HepG2 (cell line): ENCODE data around the gene CLEC3A. TPM values are rescaled to one million over a fixed set of nuclear protein-coding genes. Genes with fewer than 3 reads are reported as not detected.

Experiments used
- ARHGAP35 ChIP-seq: sonication (generic); formaldehyde crosslinking; IDR thresholded peaks from 2 replicates; pipeline ENCODE4 v1.9.0; 2022; ENCODE audit warnings: mild to moderate bottlenecking, inconsistent platforms, moderate library complexity, missing genetic modification reagents, borderline replicate concordance
- BRCA1 ChIP-seq: sonication (generic); formaldehyde crosslinking; IDR thresholded peaks from 2 replicates; pipeline ENCODE4 v1.4.0; 2020; ENCODE audit warnings: missing genetic modification reagents
- CENPT ChIP-seq: sonication (generic); formaldehyde crosslinking; IDR thresholded peaks from 2 replicates; pipeline ENCODE4 v1.8.0; 2022; ENCODE audit warnings: low read depth, mild to moderate bottlenecking, moderate library complexity, missing genetic modification reagents
- DNMT1 ChIP-seq: sonication (generic); formaldehyde crosslinking; IDR thresholded peaks from 2 replicates; pipeline ENCODE4 v1.5.1; 2020; ENCODE audit warnings: mild to moderate bottlenecking, missing genetic modification reagents
- IRF2 ChIP-seq: IDR thresholded peaks from 2 replicates; pipeline ENCODE4 v1.6.1; 2018; ENCODE audit warnings: missing genetic modification reagents, missing compliant biosample characterization
- JUNB ChIP-seq: sonication (generic); formaldehyde crosslinking; IDR thresholded peaks from 2 replicates; pipeline ENCODE4 v1.8.0; 2022; ENCODE audit warnings: missing genetic modification reagents, mild to moderate bottlenecking, borderline replicate concordance
- PAWR ChIP-seq: sonication (generic); formaldehyde crosslinking; IDR thresholded peaks from 2 replicates; pipeline ENCODE4 v1.4.0; 2020; ENCODE audit warnings: missing genetic modification reagents, mild to moderate bottlenecking, borderline replicate concordance
- PHF5A ChIP-seq: IDR thresholded peaks from one replicate; pipeline ENCODE4 v1.6.1; 2018; ENCODE audit warnings: low read depth, missing genetic modification reagents; ENCODE audit not compliant: unreplicated experiment
- POLR2AphosphoS2 ChIP-seq: IDR thresholded peaks from 2 replicates; pipeline ENCODE4 v1.6.1; 2011; ENCODE audit warnings: low read depth, low read length, improper control_type of control experiment
- RARA ChIP-seq: IDR thresholded peaks from 2 replicates; pipeline ENCODE4 v1.6.1; 2016; ENCODE audit warnings: missing genetic modification reagents, missing compliant biosample characterization
- RELA ChIP-seq: sonication (generic); formaldehyde crosslinking; IDR thresholded peaks from 2 replicates; pipeline ENCODE4 v1.4.0; 2020; ENCODE audit warnings: missing genetic modification reagents
- SRY ChIP-seq: sonication (generic); formaldehyde crosslinking; IDR thresholded peaks from 2 replicates; pipeline ENCODE4 v1.8.0; 2022; ENCODE audit warnings: mild to moderate bottlenecking, missing genetic modification reagents
- TBL1XR1 ChIP-seq: fragments of 150-350 bp; IDR thresholded peaks from 2 replicates; pipeline ENCODE4 v1.6.1; 2014; ENCODE audit warnings: borderline replicate concordance, low read length; ENCODE audit not compliant: partially characterized antibody
- TMF1 ChIP-seq: sonication (generic); formaldehyde crosslinking; IDR thresholded peaks from 2 replicates; pipeline ENCODE4 v1.8.1; 2022; ENCODE audit warnings: low read depth, missing genetic modification reagents
- ZBTB8A ChIP-seq: sonication (generic); formaldehyde crosslinking; IDR thresholded peaks from 2 replicates; pipeline ENCODE4 v1.4.0; 2020; ENCODE audit warnings: mild to moderate bottlenecking, low read depth, missing genetic modification reagents, borderline replicate concordance
- ZNF44 ChIP-seq: sonication (generic); formaldehyde crosslinking; IDR thresholded peaks from 2 replicates; pipeline ENCODE4 v1.5.1; 2020; ENCODE audit warnings: mild to moderate bottlenecking, missing genetic modification reagents
- ZNF460 ChIP-seq: sonication (generic); formaldehyde crosslinking; IDR thresholded peaks from 2 replicates; pipeline ENCODE4 v1.5.1; 2020; ENCODE audit warnings: missing genetic modification reagents, mild to moderate bottlenecking, borderline replicate concordance
- ZNF484 ChIP-seq: sonication (generic); formaldehyde crosslinking; IDR thresholded peaks from 2 replicates; pipeline ENCODE4 v1.5.1; 2020; ENCODE audit warnings: mild to moderate bottlenecking, low read depth, missing genetic modification reagents, borderline replicate concordance
- ZNF543 ChIP-seq: sonication (generic); formaldehyde crosslinking; IDR thresholded peaks from 2 replicates; pipeline ENCODE4 v1.4.0; 2020; ENCODE audit warnings: mild to moderate bottlenecking, missing genetic modification reagents
- ZNF550 ChIP-seq: sonication (generic); formaldehyde crosslinking; IDR thresholded peaks from 2 replicates; pipeline ENCODE4 v1.4.0; 2020; ENCODE audit warnings: mild to moderate bottlenecking, missing genetic modification reagents, borderline replicate concordance
- ZNF607 ChIP-seq: sonication (generic); formaldehyde crosslinking; IDR thresholded peaks from 2 replicates; pipeline ENCODE4 v1.5.1; 2020; ENCODE audit warnings: missing genetic modification reagents, mild to moderate bottlenecking, borderline replicate concordance
- ZNF709 ChIP-seq: sonication (generic); formaldehyde crosslinking; IDR thresholded peaks from 2 replicates; pipeline ENCODE4 v1.5.0; 2020; ENCODE audit warnings: mild to moderate bottlenecking, missing genetic modification reagents
- ZNF746 ChIP-seq: sonication (generic); formaldehyde crosslinking; IDR thresholded peaks from 2 replicates; pipeline ENCODE4 v1.8.0; 2022; ENCODE audit warnings: mild to moderate bottlenecking, missing genetic modification reagents
- ZNF891 ChIP-seq: sonication (generic); formaldehyde crosslinking; IDR thresholded peaks from 2 replicates; pipeline ENCODE4 v1.5.0; 2020; ENCODE audit warnings: mild to moderate bottlenecking, missing genetic modification reagents
- polyA plus RNA-seq, 8 experiments: library from polyadenylated mRNA; depleted of rRNA in 3 of 8; stranded (reverse) in 7 of 8; unstranded in 1 of 8; fragments of >200 nt; fragmentation: Illumina TruSeq in 4 of 8; extraction: Trizol in 4 of 8; gene quantifications; 2 replicates each; pipeline versions ENCODE4 v1.2.1 to v1.2.3, GENCODE V29; 2011 to 2016; ENCODE audit warnings: low read depth in 4 of 8, missing spikeins in 1 of 8, mixed read lengths in 1 of 8; ENCODE audit not compliant: insufficient read depth in 1 of 8
- total RNA-seq, 5 experiments: library from RNA; depleted of rRNA; stranded (reverse); fragments of >200 nt; fragmentation: Illumina TruSeq; extraction: Trizol; gene quantifications; 2 replicates each; pipeline ENCODE4 v1.2.3, GENCODE V29; 2016; ENCODE audit warnings: low read depth in 1 of 5
- TF ChIP-seq, protein P1 (sequence below): sonication (generic); formaldehyde crosslinking; IDR thresholded peaks from 2 replicates; pipeline ENCODE4 v1.5.1; 2020; ENCODE audit warnings: missing genetic modification reagents, mild to moderate bottlenecking, borderline replicate concordance
- TF ChIP-seq, protein P2 (sequence below): sonication (generic); formaldehyde crosslinking; IDR thresholded peaks from 2 replicates; pipeline ENCODE4 v1.4.0; 2020; ENCODE audit warnings: mild to moderate bottlenecking, missing genetic modification reagents
- TF ChIP-seq, protein P3 (sequence below): sonication (generic); formaldehyde crosslinking; IDR thresholded peaks from 2 replicates; pipeline ENCODE4 v1.4.0; 2020; ENCODE audit warnings: mild to moderate bottlenecking, missing genetic modification reagents
- TF ChIP-seq, protein P4 (sequence below): sonication (generic); formaldehyde crosslinking; IDR thresholded peaks from 2 replicates; pipeline ENCODE4 v1.8.0; 2022; ENCODE audit warnings: mild to moderate bottlenecking, missing genetic modification reagents, moderate library complexity

CLEC3A gene
- total and polyA plus RNA-seq, 2 of the 13 experiments (the other 11 are each of a cell fraction or from before 2014, with no cell fraction given), result not detected

DNA sequence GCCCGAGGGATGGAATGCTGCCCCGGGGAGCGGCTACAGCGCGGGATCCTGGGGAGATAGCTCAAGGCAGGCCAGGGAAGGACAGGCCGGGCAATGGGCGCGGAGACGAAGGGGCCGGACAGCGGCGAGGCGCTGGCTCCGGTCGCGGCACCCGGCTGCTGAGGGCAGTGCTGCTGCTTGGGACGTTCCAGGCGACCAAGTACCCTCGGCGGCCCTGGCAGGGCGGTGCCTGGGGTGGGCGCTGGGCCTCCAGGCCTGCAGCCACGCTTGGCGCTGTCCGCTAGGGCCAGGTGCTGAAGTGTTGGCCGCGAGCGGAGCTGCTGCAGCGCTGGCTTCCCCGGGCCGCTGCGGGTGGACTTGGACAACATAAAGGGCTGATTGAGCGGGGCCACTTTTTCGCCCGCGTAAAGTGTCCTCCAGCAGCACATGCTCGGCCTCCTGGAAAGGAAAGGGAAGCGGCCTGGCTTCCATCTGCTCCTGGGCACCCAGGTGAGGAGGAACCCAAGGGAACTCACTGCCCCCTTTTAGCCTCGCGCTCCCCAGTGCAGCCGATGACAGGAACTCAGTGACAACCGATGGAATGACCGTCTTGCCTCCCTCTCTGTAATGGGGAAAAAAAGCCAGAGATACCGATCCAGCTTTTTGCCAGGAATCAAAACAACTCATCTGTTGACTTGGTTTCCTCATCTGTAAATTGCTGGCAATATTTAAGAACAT lies 23.7 kb downstream of the CLEC3A start (continued):
- peak; percentile 98 for TF ChIP-seq PAWR (CRISPR knock-in tag)
- TF ChIP-seq CENPT (CRISPR knock-in tag), result peak; percentile 97
- TF ChIP-seq TMF1, result peak; percentile 100
- no peak for TF ChIP-seq TBL1XR1
- peak; percentile 100 for TF ChIP-seq ZNF607
- peak; percentile 92 for TF ChIP-seq RELA (CRISPR knock-in tag)
- peak; percentile 98 for TF ChIP-seq ZNF709 (CRISPR knock-in tag)
- peak; percentile 97; the same call in 1 of the 2 replicates for TF ChIP-seq ZNF484 (CRISPR knock-in tag)
- TF ChIP-seq POLR2AphosphoS2, result no peak
- TF ChIP-seq, protein P1, sequence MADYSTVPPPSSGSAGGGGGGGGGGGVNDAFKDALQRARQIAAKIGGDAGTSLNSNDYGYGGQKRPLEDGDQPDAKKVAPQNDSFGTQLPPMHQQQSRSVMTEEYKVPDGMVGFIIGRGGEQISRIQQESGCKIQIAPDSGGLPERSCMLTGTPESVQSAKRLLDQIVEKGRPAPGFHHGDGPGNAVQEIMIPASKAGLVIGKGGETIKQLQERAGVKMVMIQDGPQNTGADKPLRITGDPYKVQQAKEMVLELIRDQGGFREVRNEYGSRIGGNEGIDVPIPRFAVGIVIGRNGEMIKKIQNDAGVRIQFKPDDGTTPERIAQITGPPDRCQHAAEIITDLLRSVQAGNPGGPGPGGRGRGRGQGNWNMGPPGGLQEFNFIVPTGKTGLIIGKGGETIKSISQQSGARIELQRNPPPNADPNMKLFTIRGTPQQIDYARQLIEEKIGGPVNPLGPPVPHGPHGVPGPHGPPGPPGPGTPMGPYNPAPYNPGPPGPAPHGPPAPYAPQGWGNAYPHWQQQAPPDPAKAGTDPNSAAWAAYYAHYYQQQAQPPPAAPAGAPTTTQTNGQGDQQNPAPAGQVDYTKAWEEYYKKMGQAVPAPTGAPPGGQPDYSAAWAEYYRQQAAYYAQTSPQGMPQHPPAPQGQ (CRISPR knock-in tag), result 0 out of 2 replicates have a peak, but pooled peaks have one; percentile 44
- peak; percentile 98 for TF ChIP-seq DNMT1 (CRISPR knock-in tag)
- TF ChIP-seq BRCA1, result peak; percentile 100
- TF ChIP-seq IRF2 (CRISPR knock-in tag), result peak; percentile 89; the same call in 1 of the 2 replicates
- peak; percentile 99 for TF ChIP-seq ARHGAP35 (CRISPR knock-in tag)
- TF ChIP-seq, protein P2, sequence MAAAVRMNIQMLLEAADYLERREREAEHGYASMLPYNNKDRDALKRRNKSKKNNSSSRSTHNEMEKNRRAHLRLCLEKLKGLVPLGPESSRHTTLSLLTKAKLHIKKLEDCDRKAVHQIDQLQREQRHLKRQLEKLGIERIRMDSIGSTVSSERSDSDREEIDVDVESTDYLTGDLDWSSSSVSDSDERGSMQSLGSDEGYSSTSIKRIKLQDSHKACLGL (CRISPR knock-in tag), result peak; percentile 99
- peak; percentile 99 for TF ChIP-seq ZNF891 (CRISPR knock-in tag)
- peak; percentile 70; the same call in 1 of the 2 replicates for TF ChIP-seq ZBTB8A (CRISPR knock-in tag)
- peak; percentile 99 for TF ChIP-seq ZNF543 (CRISPR knock-in tag)
- TF ChIP-seq RARA (CRISPR knock-in tag), result peak; percentile 86
- peak; percentile 89 for TF ChIP-seq JUNB (CRISPR knock-in tag)
- TF ChIP-seq, protein P3, sequence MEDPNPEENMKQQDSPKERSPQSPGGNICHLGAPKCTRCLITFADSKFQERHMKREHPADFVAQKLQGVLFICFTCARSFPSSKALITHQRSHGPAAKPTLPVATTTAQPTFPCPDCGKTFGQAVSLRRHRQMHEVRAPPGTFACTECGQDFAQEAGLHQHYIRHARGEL (CRISPR knock-in tag), result peak; percentile 94; the same call in 1 of the 2 replicates
- TF ChIP-seq, protein P4, sequence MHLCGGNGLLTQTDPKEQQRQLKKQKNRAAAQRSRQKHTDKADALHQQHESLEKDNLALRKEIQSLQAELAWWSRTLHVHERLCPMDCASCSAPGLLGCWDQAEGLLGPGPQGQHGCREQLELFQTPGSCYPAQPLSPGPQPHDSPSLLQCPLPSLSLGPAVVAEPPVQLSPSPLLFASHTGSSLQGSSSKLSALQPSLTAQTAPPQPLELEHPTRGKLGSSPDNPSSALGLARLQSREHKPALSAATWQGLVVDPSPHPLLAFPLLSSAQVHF, result peak; percentile 99
- peak; percentile 80; the same call in 1 of the 2 replicates for TF ChIP-seq ZNF746 (CRISPR knock-in tag)
- peak; percentile 100 for TF ChIP-seq SRY (CRISPR knock-in tag)
- TF ChIP-seq ZNF44 (CRISPR knock-in tag), result peak; percentile 77; the same call in 1 of the 2 replicates
- peak; percentile 83 for TF ChIP-seq PHF5A (CRISPR knock-in tag)
- TF ChIP-seq ZNF460 (CRISPR knock-in tag), result peak; percentile 19; the same call in 1 of the 2 replicates
- TF ChIP-seq ZNF550 (CRISPR knock-in tag), result peak; percentile 93; the same call in 1 of the 2 replicates
